BJ (cell line): ENCODE results near the gene WDR91. TPM values are rescaled to one million over a fixed set of nuclear protein-coding genes. Genes with fewer than 3 reads are reported as not detected.
"Not testable (repeated sequence)": the region's sequence is repeated elsewhere in the genome, so short reads cannot be mapped to it uniquely, and the experiment has no call there.

Source experiments
- CTCF ChIA-PET: fragments of 350-600 bp; formaldehyde crosslinking; extraction: SDS; loops from one replicate; lab custom pipeline; 2021; ENCODE audit warnings: antibody characterized with exemption, inconsistent platforms; lab: Yijun Ruan, JAX
- POLR2A ChIA-PET: fragments of 300-600 bp; sonication (Branson Sonifier 250); formaldehyde crosslinking; extraction: SDS; loops from one replicate; lab custom pipeline; 2021; ENCODE audit warnings: antibody characterized with exemption; lab: Charles Lee
- DNase-seq: peaks from one replicate; pipeline ENCODE4 v3.0.0-alpha.2; 2011; ENCODE audit warnings: low read depth
- H3K27me3 ChIP-seq: 2 replicates; pipeline ENCODE4 v1.6.0; 2011; ENCODE audit warnings: low read length; ENCODE audit not compliant: control insufficient read depth, insufficient read depth
- H3K36me3 ChIP-seq: 2 replicates; pipeline ENCODE4 v1.5.1; 2011; ENCODE audit warnings: low read length; ENCODE audit not compliant: control insufficient read depth, insufficient read depth
- H3K4me3 ChIP-seq: 2 replicates; pipeline ENCODE4 v1.5.1; 2011; ENCODE audit warnings: low read depth, mild to moderate bottlenecking, control low read depth, low read length
- polyA plus RNA-seq: library from polyadenylated mRNA; depleted of rRNA; stranded (reverse); fragments of >200 nt; gene quantifications from 2 replicates; pipeline ENCODE4 v1.2.3, GENCODE V29; 2011
- TF ChIP-seq, protein P1 (sequence below): IDR thresholded peaks from 2 replicates; pipeline ENCODE4 v1.5.1; 2011; ENCODE audit warnings: low read depth, mild to moderate bottlenecking, control low read depth, inconsistent platforms, low read length, moderate library complexity; ENCODE audit not compliant: insufficient read depth

WDR91 gene
- polyA plus RNA-seq, 1 experiment: 14.2 TPM

DNA sequence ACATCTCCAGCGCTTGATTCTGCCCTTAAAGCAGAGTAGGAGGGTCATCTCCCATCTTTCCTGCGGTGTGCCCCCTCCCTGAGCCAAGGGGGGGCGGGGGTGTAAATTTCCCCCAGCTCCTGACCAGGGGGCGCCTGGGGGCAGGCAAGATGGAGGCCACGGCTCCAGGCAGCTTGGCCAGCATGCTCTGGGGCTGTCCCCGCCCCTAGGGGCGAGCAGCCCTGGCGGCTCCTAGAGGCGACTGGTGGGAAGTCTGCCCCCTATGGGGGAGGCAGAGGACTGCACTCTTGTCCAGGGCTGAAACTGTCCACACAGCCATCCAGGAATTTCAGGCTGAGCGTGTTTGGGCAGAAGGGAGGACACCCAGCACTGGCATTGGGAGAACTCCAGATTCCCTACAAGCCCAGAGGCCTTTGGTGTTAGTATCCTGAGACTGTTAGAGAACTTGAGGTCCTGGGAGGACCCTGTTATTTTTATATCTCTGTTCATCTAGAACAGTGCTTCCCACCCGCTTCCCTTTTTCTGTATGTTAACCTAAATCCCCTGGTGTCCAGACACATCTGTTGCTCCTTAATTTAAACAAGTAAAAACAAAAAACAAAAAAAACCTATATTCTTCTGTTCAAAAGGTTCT lies 26.9 kb upstream of the WDR91 start:
- DNase-seq: no peak
- CTCF ChIA-PET: interaction anchor here (0.9 to 1.0 kb wide), 2 partner anchors 16 to 18 kb away, joined by 3 read pairs; no protein-coding TSS in a partner anchor
- Histone ChIP-seq H3K27me3 (peaks cover 10% of the 10 kb centered on the region), H3K4me3 (no peak overlapping the region), H3K36me3 (no peaks in the 10 kb centered on the region)
- TF ChIP-seq, protein P1, sequence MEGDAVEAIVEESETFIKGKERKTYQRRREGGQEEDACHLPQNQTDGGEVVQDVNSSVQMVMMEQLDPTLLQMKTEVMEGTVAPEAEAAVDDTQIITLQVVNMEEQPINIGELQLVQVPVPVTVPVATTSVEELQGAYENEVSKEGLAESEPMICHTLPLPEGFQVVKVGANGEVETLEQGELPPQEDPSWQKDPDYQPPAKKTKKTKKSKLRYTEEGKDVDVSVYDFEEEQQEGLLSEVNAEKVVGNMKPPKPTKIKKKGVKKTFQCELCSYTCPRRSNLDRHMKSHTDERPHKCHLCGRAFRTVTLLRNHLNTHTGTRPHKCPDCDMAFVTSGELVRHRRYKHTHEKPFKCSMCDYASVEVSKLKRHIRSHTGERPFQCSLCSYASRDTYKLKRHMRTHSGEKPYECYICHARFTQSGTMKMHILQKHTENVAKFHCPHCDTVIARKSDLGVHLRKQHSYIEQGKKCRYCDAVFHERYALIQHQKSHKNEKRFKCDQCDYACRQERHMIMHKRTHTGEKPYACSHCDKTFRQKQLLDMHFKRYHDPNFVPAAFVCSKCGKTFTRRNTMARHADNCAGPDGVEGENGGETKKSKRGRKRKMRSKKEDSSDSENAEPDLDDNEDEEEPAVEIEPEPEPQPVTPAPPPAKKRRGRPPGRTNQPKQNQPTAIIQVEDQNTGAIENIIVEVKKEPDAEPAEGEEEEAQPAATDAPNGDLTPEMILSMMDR: peak; percentile 54
- POLR2A ChIA-PET: no interaction called here

DNA sequence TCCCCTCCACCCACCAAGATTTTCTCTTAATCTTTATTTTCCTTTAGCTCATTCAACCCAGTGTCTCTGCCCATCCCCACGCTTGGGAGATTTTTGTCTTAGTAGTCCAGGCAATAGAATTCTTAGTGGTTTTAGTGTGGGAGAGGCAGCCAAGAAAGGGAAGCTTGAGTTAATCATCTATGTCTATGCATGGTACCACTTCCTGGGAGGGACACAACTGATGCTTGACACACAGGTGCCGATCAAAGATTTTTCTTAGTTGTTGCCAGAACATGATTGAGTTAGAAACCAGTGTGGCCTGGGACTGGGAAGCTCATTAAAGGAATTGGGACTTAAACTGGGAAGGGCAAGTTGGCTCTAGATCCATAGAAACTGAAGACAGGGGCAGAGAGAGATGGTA lies 25.4 kb upstream of the WDR91 start:
- TF ChIP-seq, protein P1: no peak
- Histone ChIP-seq H3K4me3 (no peak overlapping the region), H3K27me3 (peaks cover 7% of the 10 kb centered on the region), H3K36me3 (no peaks in the 10 kb centered on the region)
- DNase-seq: no peak
- CTCF ChIA-PET: no interaction called here
- POLR2A ChIA-PET: no interaction called here

DNA sequence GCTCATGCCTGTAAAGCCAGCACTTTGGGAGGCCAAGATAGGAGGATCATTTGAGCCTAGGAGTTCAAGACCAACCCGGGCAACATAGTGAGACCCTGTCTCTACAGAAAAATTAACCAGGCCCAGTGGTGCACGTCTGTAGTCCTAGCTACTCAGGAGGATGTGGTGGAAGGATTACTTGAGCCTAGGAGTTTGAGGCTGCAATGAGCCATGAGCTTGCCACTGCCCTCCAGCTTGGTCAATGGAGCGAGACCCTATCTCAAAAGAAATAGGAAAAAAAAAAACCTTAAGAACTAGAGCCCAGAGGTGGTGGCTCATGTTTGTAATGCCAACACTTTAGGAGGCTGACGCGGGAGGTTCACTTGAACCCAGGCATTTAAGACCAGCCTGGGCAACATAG lies 24.5 kb upstream of the WDR91 start:
- H3K4me3 ChIP-seq: no peak overlapping the region
- DNase-seq: no peak
- H3K27me3 ChIP-seq: peaks cover 5% of the 10 kb centered on the region
- TF ChIP-seq, protein P1: no peak
- no peaks in the 10 kb centered on the region for H3K36me3 ChIP-seq
- ChIA-PET CTCF (no interaction called here), POLR2A (no interaction called here)

DNA sequence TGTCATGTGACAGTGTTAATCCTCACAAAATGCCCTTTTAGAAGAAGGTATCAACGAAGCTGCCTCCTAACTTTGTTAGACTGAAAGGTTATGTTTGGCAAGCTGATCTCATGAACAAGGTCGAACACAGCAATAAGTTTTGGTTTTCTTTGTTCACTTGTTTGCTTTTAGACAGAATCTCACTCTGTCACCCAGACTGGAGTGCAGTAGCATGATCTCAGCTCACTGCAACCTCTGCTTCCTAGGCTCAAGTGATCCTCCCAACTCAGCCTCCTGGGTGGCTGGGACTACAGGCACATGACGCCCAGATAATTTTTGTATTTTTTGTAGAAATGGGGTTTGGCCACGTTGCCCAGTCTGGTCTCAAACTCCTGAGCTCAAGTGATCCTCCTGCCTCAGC lies 23.4 kb upstream of the WDR91 start:
- no peak overlapping the region for H3K4me3 ChIP-seq
- CTCF ChIA-PET: interaction anchor here (0.8 kb wide), 1 partner anchor 544 kb away, joined by 3 read pairs; no protein-coding TSS in a partner anchor
- TF ChIP-seq, protein P1: no peak
- no peaks in the 10 kb centered on the region; the same call in 1 of the 2 replicates for H3K27me3 ChIP-seq
- H3K36me3 ChIP-seq: no peaks in the 10 kb centered on the region
- DNase-seq: no peak
- POLR2A ChIA-PET: no interaction called here

DNA sequence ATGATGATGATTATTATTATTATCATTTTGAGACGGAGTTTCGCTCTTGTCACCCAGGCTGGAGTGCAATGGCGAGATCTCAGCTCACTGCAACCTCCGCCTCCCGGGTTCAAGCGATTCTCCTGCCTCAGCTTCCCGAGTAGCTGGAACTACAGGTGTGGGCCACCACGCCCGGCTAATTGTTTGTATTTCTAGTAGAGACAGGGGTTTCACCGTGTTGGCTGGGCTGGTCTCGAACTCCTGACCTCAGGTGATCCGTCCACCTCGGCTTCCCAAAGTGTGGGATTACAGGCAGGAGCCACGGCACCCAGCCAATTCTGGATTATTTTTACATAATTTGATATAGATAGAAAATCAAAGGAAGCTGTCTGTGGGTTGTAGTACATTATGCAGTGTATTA lies 22.8 kb upstream of the WDR91 start:
- CTCF ChIA-PET, H3K27me3 ChIP-seq, POLR2A ChIA-PET: not testable (repeated sequence)

DNA sequence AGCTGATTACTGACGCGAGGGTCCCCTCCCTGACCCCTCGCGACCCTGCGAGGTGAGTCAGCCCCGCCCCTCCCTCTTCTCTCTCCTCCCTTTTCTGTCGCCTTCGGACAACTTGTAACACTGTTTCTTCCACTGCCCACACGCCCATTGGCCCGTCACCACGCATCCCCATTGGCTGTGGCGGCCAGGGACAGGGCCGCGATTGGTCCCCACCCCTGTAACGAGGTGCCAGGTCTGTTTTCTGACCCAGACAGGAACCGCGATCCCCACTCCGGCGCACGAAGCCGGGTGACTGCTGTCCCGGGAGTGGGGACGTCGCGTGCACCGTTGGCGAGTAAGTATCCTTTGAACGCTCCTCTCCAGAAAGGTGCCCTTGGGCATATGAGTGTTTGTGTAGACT lies 22.2 kb upstream of the WDR91 start, which contains the start of gene STRA8:
Gene STRA8, plus strand, starts transcription at position 269 of the 400 bp plus-strand sequence. CDS start 6,687 bp downstream, outside the sequence.
- DNase-seq: no peak
- POLR2A ChIA-PET: no interaction called here
- TF ChIP-seq, protein P1: no peak
- no peaks in the 10 kb centered on the region for H3K27me3 ChIP-seq
- no peak within 1 kb of the TSS for H3K4me3 ChIP-seq
- no peaks in the 10 kb centered on the region for H3K36me3 ChIP-seq
- CTCF ChIA-PET: no interaction called here

More for the DNA sequence above, 22.8 kb upstream of the WDR91 start:
- DNase-seq, H3K4me3 ChIP-seq, H3K36me3 ChIP-seq: not testable (repeated sequence)
